ENCODE results near the gene ARFGAP3. TPM values are rescaled to one million over a fixed set of nuclear protein-coding genes. Genes with fewer than 3 reads are reported as not detected.

Gene ARFGAP3
- total RNA-seq, 4 donors from 2014 or later: 38.4 to 86.9 (median 47.5) TPM

DNA sequence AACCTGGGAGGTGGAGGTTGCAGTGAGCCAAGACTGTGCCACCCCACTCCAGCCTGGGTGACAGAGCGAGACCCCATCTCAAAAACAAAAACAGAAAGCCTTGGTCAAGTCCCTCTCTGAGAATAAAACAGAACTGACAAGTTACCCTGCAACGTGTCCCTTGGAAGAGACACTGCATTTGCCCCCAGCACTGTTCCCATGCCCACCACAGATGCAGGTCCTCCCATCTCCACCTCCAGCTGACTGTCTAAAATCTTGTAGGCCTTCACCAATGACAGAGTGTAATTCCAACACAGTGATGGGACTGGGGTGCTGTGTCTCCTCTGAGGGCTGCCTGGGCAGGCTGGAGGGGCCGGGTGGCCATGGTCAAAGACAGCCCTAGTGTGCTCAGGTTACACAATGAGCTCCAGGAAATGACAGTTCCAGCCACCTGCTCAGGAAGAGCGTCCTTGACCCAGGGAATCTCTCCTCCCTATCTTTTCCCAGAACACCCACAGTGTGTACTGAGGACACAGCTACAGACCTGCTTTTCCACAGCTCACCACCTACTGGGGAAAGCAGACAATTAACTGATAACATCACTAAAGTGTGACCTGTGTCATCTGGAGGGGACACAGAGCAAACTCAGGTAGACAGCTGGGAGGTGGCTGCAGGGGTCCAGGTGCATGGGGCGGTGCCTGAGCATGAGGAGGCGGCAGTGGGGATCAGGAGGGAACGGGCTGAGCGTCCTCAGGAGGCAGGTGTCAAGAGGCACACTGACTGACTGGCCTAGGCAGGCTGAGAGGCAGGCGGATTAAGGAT, 56.4 kb downstream of the ARFGAP3 start:
- TF ChIP-seq CTCF (IDR thresholded peaks at IDR 0.05) (no peak), POLR2A (IDR thresholded peaks at IDR 0.05) (no peak)
- DNase-seq: no peak
- no peaks in the 10 kb centered on the region for H3K9me3 ChIP-seq
- H3K27ac ChIP-seq: no peak overlapping the region
- H3K36me3 ChIP-seq: no peaks in the 10 kb centered on the region
- intact Hi-C loops (cut with DNase I; ENCODE audit: low total_unique reads): loop anchor here (10.0 kb wide), 1 partner anchor 56 kb away; no protein-coding TSS in a partner anchor
- no peaks in the 10 kb centered on the region for H3K27me3 ChIP-seq
- no peaks in the 10 kb centered on the region for H3K4me1 ChIP-seq
- no peak overlapping the region for H3K4me3 ChIP-seq

DNA sequence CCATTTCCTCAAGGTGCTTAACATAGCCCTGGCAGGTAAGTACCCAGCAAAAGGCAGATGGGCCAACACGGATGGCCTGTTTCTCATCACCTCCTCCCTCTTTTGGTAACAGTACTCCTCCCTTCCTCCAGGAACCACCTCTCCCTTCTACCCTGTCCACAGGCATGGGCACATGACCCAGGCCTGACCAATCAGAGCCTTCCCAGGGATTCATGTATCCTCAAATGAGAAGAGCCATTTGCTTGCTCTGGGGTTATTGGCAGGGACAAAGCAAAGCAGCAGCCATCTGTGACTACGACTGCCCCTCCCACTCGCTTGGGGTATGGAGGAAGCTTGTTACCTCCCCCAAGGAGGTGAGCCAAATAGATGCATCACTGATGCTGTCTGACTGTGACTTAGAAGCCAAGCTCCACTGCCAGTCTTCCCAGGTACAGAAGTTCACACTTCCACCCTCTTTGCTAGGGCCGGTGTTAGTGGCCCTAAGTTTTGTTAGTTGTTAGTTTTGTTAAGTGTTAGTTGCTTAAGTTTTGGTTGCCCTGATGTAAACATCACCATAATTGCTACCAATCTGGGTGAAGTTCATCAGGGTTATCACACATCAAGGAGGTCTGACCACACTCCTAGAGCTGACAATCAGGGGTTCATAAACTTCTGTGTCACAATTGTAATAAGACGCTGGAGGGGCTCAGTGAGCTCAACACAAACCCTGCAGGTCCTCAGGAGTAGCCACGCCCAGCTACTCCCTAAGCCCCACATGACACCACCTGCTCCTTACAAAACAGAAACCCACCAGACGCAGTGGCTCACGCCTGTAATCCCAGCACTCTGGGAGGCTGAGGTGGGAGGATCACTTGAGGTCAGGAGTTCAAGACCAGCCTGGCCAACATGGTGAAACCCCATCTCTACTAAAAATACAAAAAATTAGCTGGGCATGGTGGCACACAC, 57.3 kb downstream of the ARFGAP3 start:
- TF ChIP-seq POLR2A (IDR thresholded peaks at IDR 0.05): no peak
- TF ChIP-seq CTCF (IDR thresholded peaks at IDR 0.05): no peak
- Histone ChIP-seq H3K27ac (no peak overlapping the region), H3K4me3 (no peak overlapping the region), H3K4me1 (no peaks in the 10 kb centered on the region), H3K27me3 (no peaks in the 10 kb centered on the region), H3K36me3 (no peaks in the 10 kb centered on the region), H3K9me3 (no peaks in the 10 kb centered on the region)
- intact Hi-C loops (cut with DNase I; ENCODE audit: low total_unique reads): loop anchor here (10.0 kb wide), 1 partner anchor 55 kb away; no protein-coding TSS in a partner anchor
- DNase-seq: no peak

GRCh38 chr22:42799061-42799460, 58.0 kb downstream of the ARFGAP3 start:
- intact Hi-C loops (cut with DNase I; ENCODE audit: low total_unique reads): no loop called here
- no peak overlapping the region for H3K27ac ChIP-seq

DNA sequence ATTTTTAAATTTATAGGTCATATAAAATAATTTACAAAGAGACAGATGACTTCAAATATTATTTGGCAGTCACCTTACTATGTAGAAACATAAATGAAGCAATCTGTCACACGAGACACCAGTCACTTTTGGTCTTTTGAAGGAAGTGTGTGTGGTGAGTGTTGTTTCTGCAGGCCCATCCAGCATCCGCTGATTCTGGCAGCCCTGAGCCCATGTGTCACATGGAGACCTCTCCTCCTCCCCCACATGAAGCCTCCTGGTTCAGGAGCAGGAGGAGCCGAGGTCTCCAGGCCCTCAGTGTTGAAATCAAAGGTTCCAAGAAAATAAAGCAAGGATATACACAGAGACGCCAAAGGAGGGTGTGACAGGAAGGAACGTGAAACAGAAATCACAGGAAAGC, 60.1 kb downstream of the ARFGAP3 start:
- DNase-seq: peak in 1 of 2 donors; percentile 57
- intact Hi-C loops (cut with DNase I; ENCODE audit: low total_unique reads): no loop called here
- no peak overlapping the region for H3K4me3 ChIP-seq
- no peaks in the 10 kb centered on the region for H3K4me1 ChIP-seq
- no peak for TF ChIP-seq POLR2A (IDR thresholded peaks at IDR 0.05)
- no peaks in the 10 kb centered on the region for H3K36me3 ChIP-seq
- H3K27ac ChIP-seq: peak overlapping the region in 1 of 2 donors; percentile 18
- H3K27me3 ChIP-seq: no peaks in the 10 kb centered on the region
- H3K9me3 ChIP-seq: no peaks in the 10 kb centered on the region

More at GRCh38 chr22:42799061-42799460, 58.0 kb downstream of the ARFGAP3 start:
- no peaks in the 10 kb centered on the region for H3K27me3 ChIP-seq
- H3K9me3 ChIP-seq: no peaks in the 10 kb centered on the region
- no peaks in the 10 kb centered on the region for H3K36me3 ChIP-seq
- TF ChIP-seq CTCF (IDR thresholded peaks at IDR 0.05) (no peak), POLR2A (IDR thresholded peaks at IDR 0.05) (no peak)
- no peak overlapping the region for H3K4me3 ChIP-seq
- no peaks in the 10 kb centered on the region for H3K4me1 ChIP-seq
- no peak for DNase-seq

DNA sequence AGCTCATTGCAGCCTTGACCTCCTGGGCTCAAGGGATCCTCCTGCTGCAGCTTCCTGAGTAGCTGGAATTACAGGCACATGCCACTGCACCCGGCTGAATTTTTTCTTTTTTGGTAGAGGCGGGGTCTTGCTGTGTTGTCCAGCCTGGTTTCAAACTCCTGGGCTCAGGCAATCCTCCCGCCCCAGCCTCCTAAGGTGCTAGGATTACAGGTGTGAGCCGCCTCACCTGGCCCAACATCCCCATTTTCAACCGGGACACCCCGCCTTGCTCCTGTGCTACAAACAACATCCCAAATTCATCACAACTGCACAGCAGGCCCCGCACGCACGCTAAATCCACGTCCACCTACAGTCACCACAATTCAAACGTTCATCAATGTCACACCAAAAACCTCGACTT, 61.0 kb downstream of the ARFGAP3 start:
- no peaks in the 10 kb centered on the region for H3K36me3 ChIP-seq
- no peaks in the 10 kb centered on the region for H3K9me3 ChIP-seq
- H3K4me1 ChIP-seq: no peaks in the 10 kb centered on the region
- TF ChIP-seq POLR2A (IDR thresholded peaks at IDR 0.05) (no peak), CTCF (IDR thresholded peaks at IDR 0.05) (no peak)
- no peaks in the 10 kb centered on the region for H3K27me3 ChIP-seq
- no peak overlapping the region for H3K27ac ChIP-seq
- no peak for DNase-seq
- no peak overlapping the region for H3K4me3 ChIP-seq
- intact Hi-C loops (cut with DNase I; ENCODE audit: low total_unique reads): no loop called here
